Measurements from ENCODE around the gene NHSL2. TPM values are rescaled to one million over a fixed set of nuclear protein-coding genes. Genes with fewer than 3 reads are reported as not detected.

NHSL2 gene
- total RNA-seq, 1 experiment from 2014 or later: 0.58 TPM

GRCh38 chrX:72137846-72138495, 227.3 kb downstream of the NHSL2 start:
- Histone ChIP-seq H3K4me3 (ENCODE audit: low read depth, low read length, poor library complexity, severe bottlenecking) (no peak overlapping the region), H3K27ac (ENCODE audit: low read depth, low read length, poor library complexity, severe bottlenecking) (no peak overlapping the region), H3K27me3 (replicated peaks; ENCODE audit: insufficient read depth, low read depth, low read length, poor library complexity) (peaks cover 5% of the 10 kb centered on the region), H3K4me1 (ENCODE audit: insufficient read depth, low read length, poor library complexity, severe bottlenecking) (no peaks in the 10 kb centered on the region), H3K36me3 (ENCODE audit: insufficient read depth, low read length, poor library complexity, severe bottlenecking) (no peaks in the 10 kb centered on the region), H3K9me3 (ENCODE audit: low read depth, low read length, poor library complexity, severe bottlenecking) (no peaks in the 10 kb centered on the region)
- no peak for DNase-seq (ENCODE audit: low spot score)
- intact Hi-C loops (cut with micrococcal nuclease; ENCODE audit: unreplicated experiment): no loop called here
- no peak for TF ChIP-seq EZH2 (IDR thresholded peaks at IDR 0.05; ENCODE audit: borderline replicate concordance, low read depth, low read length, poor library complexity, severe bottlenecking)
- TF ChIP-seq, protein P1, sequence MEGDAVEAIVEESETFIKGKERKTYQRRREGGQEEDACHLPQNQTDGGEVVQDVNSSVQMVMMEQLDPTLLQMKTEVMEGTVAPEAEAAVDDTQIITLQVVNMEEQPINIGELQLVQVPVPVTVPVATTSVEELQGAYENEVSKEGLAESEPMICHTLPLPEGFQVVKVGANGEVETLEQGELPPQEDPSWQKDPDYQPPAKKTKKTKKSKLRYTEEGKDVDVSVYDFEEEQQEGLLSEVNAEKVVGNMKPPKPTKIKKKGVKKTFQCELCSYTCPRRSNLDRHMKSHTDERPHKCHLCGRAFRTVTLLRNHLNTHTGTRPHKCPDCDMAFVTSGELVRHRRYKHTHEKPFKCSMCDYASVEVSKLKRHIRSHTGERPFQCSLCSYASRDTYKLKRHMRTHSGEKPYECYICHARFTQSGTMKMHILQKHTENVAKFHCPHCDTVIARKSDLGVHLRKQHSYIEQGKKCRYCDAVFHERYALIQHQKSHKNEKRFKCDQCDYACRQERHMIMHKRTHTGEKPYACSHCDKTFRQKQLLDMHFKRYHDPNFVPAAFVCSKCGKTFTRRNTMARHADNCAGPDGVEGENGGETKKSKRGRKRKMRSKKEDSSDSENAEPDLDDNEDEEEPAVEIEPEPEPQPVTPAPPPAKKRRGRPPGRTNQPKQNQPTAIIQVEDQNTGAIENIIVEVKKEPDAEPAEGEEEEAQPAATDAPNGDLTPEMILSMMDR (conservative IDR thresholded peaks at IDR 0.05; ENCODE audit: low read depth, low read length): no peak
- CTCF ChIA-PET: no interaction called here
- no TSS peak for BruUV-seq (replicated peaks)
- POLR2A ChIA-PET (ENCODE audit: low non-redundant PET): no interaction called here

DNA sequence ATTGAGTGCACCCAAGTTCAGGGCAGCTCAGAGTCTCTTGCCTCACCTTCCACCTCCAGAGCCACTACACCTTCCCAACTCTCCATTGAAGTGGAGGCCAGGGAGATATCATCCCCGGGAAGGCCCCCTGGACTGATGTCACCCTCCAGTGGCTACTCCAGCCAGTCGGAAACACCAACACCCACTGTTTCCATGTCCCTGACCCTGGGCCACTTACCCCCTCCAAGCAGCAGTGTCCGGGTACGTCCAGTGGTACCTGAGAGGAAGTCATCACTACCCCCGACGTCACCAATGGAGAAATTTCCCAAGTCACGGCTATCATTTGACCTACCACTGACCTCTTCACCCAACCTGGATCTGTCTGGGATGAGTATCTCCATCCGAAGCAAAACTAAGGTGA, 228.9 kb downstream of the NHSL2 start:
- no peaks in the 10 kb centered on the region for H3K4me1 ChIP-seq (ENCODE audit: insufficient read depth, low read length, poor library complexity, severe bottlenecking)
- H3K27ac ChIP-seq (ENCODE audit: low read depth, low read length, poor library complexity, severe bottlenecking): no peak overlapping the region
- no peaks in the 10 kb centered on the region for H3K36me3 ChIP-seq (ENCODE audit: insufficient read depth, low read length, poor library complexity, severe bottlenecking)
- TF ChIP-seq, protein P1 (conservative IDR thresholded peaks at IDR 0.05; ENCODE audit: low read depth, low read length): no peak
- BruUV-seq (replicated peaks): no TSS peak
- POLR2A ChIA-PET (ENCODE audit: low non-redundant PET): no interaction called here
- CTCF ChIA-PET: no interaction called here
- no peaks in the 10 kb centered on the region for H3K9me3 ChIP-seq (ENCODE audit: low read depth, low read length, poor library complexity, severe bottlenecking)
- H3K4me3 ChIP-seq (ENCODE audit: low read depth, low read length, poor library complexity, severe bottlenecking): no peak overlapping the region
- H3K27me3 ChIP-seq (replicated peaks; ENCODE audit: insufficient read depth, low read depth, low read length, poor library complexity): peaks cover 5% of the 10 kb centered on the region
- no peak for DNase-seq (ENCODE audit: low spot score)
- intact Hi-C loops (cut with micrococcal nuclease; ENCODE audit: unreplicated experiment): no loop called here

DNA sequence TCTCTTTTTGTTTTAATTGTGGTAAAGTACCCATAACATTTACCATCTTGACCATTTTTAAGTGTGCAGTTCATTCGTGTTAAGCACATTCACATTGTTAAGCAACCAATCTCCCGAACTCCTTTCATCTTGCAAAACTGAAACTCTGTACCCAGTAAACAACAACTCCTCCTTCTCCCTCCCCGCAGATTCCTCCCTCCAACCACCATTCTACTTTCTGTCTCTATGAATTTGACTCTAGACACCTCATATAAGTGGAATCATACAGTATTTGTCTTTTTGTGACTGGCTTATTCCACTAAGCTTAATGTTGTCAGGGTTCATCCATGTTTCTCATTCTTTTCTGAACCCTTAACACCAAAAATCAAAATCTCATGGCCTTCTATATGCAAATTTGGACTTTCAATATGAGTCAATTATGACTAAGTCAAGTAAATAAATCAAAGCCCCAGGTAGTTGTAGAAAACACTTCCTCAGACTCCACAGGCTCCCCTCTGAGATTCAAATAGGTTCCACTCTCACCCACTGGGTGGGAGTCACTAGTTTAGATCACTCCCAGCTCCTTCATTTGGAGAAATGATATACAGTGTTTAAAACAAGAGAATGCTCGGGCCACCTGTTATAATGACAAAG, 230.8 kb downstream of the NHSL2 start:
- H3K36me3 ChIP-seq (ENCODE audit: insufficient read depth, low read length, poor library complexity, severe bottlenecking): no peaks in the 10 kb centered on the region
- ChIA-PET POLR2A (ENCODE audit: low non-redundant PET) (no interaction called here), CTCF (interaction anchor here (0.7 kb wide), 1 partner anchor 399 kb away, joined by 3 read pairs; no protein-coding TSS in a partner anchor)
- peaks cover 5% of the 10 kb centered on the region for H3K27me3 ChIP-seq (replicated peaks; ENCODE audit: insufficient read depth, low read depth, low read length, poor library complexity)
- BruUV-seq (replicated peaks): no TSS peak
- no peak overlapping the region for H3K27ac ChIP-seq (ENCODE audit: low read depth, low read length, poor library complexity, severe bottlenecking)
- no peaks in the 10 kb centered on the region for H3K4me1 ChIP-seq (ENCODE audit: insufficient read depth, low read length, poor library complexity, severe bottlenecking)
- DNase-seq (ENCODE audit: low spot score): no peak
- no peak for TF ChIP-seq EZH2 (IDR thresholded peaks at IDR 0.05; ENCODE audit: borderline replicate concordance, low read depth, low read length, poor library complexity, severe bottlenecking)
- TF ChIP-seq, protein P1 (conservative IDR thresholded peaks at IDR 0.05; ENCODE audit: low read depth, low read length): no peak
- no peak overlapping the region for H3K4me3 ChIP-seq (ENCODE audit: low read depth, low read length, poor library complexity, severe bottlenecking)
- no peaks in the 10 kb centered on the region for H3K9me3 ChIP-seq (ENCODE audit: low read depth, low read length, poor library complexity, severe bottlenecking)
- intact Hi-C loops (cut with micrococcal nuclease; ENCODE audit: unreplicated experiment): no loop called here

All from A673 (cell line).